Brain microvascular endothelial cell (primary cell): ENCODE data around the gene DNAH6.
"Not testable (repeated sequence)": the region's sequence is repeated elsewhere in the genome, so short reads cannot be mapped to it uniquely, and the experiment has no call there.

Source experiments
- DNase-seq: peaks from one replicate; pipeline ENCODE4 v3.0.0-alpha.2; 2020
- H3K27ac ChIP-seq: fragments of 250-450 bp; sonication (Bioruptor Pico); 2 replicates; pipeline ENCODE4 v1.5.1; 2020; ENCODE audit warnings: mild to moderate bottlenecking, moderate library complexity
- H3K27me3 ChIP-seq: fragments of 250-450 bp; sonication (Bioruptor Pico); replicated peaks from 2 replicates; pipeline ENCODE4 v1.5.1; 2020; ENCODE audit warnings: mild to moderate bottlenecking
- H3K36me3 ChIP-seq: fragments of 250-450 bp; sonication (Bioruptor Pico); replicated peaks from 2 replicates; pipeline ENCODE4 v1.5.1; 2020; ENCODE audit warnings: mild to moderate bottlenecking
- H3K4me3 ChIP-seq: 2 replicates; pipeline ENCODE4 v1.5.1; 2011; ENCODE audit warnings: low read depth, mild to moderate bottlenecking, control low read depth, low read length, moderate library complexity
- CTCF ChIP-seq: IDR thresholded peaks from 2 replicates; pipeline ENCODE4 v1.5.1; 2011; ENCODE audit warnings: low read depth, mild to moderate bottlenecking, moderate library complexity, low read length, control low read depth, inconsistent platforms; ENCODE audit errors: missing control alignments
- in situ Hi-C: cut with HindIII; loops from 2 replicates; pipeline ENCODE4 v1.10.0; 2017; ENCODE audit warnings: low sequenced_read_pairs, low pct_ligation_motif_present

Gene DNAH6

DNA sequence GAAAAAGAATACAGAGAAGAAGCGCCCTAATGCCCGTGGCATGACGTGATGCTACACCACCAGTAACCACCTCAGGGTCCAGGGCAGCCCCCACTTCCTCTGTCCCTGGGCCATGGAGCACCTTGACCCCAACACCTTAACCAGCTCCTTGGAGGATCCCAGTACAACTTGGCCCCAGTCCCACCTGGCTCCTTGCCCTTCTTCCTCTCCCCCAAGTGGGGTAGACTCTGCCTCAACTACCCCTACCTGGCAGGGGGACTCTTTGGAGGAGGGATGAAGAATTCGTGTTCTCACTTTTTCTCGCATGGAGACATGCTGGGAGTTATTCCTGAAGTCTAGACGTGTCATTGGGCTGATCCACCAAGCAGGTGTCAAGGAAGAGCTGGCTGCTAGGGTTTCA, 345.7 kb downstream of the DNAH6 start:
- no peak for TF ChIP-seq CTCF
- no peak for DNase-seq
- in situ Hi-C loops, result no loop called here

GRCh38 chr2:84865181-84865783, 349.0 kb downstream of the DNAH6 start:
- H3K36me3 ChIP-seq, result no peaks in the 10 kb centered on the region
- no peak overlapping the region for H3K4me3 ChIP-seq
- no peak overlapping the region for H3K27ac ChIP-seq
- in situ Hi-C loops, result no loop called here
- no peak for DNase-seq
- no peak for TF ChIP-seq CTCF
- H3K27me3 ChIP-seq, result no peaks in the 10 kb centered on the region

More for the DNA sequence above, 345.7 kb downstream of the DNAH6 start:
- Histone ChIP-seq H3K27me3 (no peaks in the 10 kb centered on the region), H3K4me3 (no peak overlapping the region), H3K27ac (no peak overlapping the region), H3K36me3 (no peaks in the 10 kb centered on the region)

DNA sequence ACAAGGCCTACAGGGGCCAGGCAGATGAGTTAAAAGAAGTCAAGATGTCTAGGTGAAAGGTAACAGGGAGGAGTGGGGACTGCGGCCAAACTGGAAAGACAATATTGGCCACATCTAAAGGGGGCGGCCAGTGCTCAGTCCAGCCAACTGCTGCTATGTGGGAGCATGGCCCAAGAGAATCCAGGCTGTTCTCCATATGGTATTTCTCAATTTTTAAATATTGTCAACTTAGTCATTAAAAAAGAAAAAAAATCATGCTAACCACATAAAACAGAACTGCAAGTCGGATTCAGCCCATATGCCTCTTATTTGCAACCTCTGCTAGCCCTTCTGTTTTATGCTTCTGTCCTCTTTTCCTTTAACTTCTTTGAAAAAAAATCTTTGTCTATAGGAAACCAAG, 349.8 kb downstream of the DNAH6 start:
- in situ Hi-C loops, result no loop called here
- no peak overlapping the region for H3K4me3 ChIP-seq
- no peaks in the 10 kb centered on the region for H3K36me3 ChIP-seq
- no peak for TF ChIP-seq CTCF
- no peaks in the 10 kb centered on the region for H3K27me3 ChIP-seq
- DNase-seq, result no peak
- no peak overlapping the region for H3K27ac ChIP-seq

GRCh38 chr2:84868327-84868726, 352.0 kb downstream of the DNAH6 start:
- H3K27ac ChIP-seq, H3K36me3 ChIP-seq, in situ Hi-C loops, H3K4me3 ChIP-seq, DNase-seq, H3K27me3 ChIP-seq: not testable (repeated sequence)
